CD4-positive, alpha-beta T cell treated with Interleukin-12 subunit alpha and Interleukin-12 subunit beta, for 1 hour (primary cell): ENCODE measurements around the gene SLC13A1.
"Not testable (repeated sequence)": the region's sequence is repeated elsewhere in the genome, so short reads cannot be mapped to it uniquely, and the experiment has no call there.

Experiments
- DNase-seq: peaks from one replicate; pipeline ENCODE4 v3.0.0-alpha.2; 2020

SLC13A1 gene

DNA sequence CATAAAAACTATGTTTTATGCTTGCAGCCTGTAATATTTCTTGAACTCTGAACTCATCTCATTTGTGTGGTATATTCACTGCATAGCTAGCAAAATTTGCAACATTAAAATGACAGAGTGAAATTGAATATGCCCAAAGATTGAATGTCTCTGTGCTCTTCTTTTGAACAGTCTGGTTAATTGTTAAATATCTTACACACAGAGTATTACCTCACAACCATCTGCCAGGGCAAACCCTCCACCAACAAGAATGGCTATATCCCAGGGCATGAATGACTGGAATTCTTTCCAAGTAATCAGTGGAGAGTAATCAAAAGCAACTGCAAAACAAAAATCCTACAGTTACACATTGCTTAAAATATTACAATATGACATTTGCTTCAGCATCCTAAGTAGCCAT, 76.9 kb downstream of the SLC13A1 start:
- DNase-seq = no peak

DNA sequence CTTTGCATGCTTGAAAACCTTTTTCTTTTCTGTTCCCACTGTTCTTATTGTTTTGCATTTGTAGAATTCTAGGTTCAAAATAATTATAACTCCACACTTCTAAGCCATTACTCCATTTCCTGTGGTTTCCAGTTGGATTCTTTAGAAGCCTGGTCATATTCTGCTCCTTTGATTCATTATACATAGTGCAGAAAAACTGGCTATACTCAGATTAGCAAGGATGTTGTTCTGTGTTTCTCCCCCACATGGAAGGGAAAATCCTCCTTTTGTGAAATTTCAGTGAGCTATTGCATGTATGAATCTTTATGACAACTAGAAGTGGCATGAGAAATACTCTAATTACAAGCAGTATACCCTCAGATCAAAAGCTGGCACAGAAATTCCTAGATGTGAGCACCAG, 79.5 kb downstream of the SLC13A1 start:
- no peak for DNase-seq

DNA sequence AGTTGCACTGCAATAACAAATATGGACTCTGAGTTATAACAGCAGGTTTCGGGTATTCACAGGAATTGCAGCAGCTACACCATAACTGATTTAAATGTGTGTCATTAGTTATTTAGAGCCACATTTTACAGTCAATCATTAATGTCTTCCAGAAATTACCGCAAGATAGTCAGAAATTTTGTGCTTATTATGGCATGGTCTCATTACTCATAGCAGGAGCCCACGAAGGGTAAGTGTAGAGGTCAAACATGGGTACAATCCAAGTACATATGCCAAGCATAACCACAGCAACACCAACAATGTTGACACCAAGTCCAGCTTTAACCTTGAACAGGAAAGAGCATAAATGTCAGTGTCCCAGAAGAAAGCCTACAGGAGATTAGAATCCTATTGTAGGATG, 84.4 kb downstream of the SLC13A1 start:
- DNase-seq = no peak

DNA sequence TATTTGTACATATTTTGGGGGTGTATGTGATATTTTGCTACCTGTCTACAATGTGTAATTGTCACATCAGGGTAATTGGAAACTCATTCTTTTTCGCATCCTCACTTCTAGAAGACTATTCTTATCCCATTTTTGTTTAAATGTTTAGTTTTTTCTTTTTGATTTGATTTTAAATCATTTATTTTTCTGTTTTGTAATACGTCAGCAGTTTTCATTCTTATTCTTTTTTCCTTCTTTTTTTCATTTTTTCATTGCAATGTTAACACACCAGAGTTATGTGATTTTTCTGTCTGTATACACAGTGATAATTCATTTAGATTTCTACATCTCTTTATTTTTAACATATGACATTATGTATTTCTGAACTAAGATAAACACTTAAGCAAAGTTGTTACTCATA, 85.5 kb downstream of the SLC13A1 start:
- no peak for DNase-seq

DNA sequence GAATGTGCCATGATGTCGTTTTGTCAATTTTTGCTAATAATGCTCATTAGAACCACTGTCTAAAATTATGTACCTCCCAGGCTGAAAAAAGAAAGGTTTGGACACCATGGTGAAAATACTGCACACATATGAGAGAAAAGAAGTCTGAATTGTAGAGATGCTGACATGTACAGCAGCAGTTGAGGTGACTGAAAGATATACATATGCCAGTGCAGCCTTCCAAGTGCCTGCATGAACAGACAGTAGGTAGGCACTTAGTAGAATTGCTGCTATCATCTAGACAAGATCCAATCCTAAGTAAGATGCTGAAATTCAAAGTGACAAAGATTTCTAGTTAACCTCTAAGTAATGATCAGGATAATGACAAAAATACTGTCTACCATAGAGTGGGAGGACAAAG, 86.9 kb downstream of the SLC13A1 start:
- DNase-seq = no peak

DNA sequence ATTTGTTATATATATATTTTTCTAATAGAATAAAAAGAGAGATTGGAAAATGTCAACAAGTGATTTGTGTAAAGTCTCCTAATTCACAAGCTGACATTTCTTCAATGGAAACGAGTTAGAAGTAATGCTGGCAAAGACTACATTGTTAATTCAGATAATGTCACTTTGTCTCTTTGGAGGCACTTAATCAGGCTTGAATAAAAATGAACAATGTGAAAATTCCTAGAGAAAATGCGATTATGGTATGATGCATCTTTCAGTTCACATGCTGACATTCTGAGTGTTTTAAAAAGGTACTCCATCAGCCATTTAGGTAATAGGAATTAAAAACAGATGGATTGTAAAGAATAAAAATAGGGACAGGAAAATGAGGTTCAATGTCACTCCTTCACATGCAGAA, 100.1 kb downstream of the SLC13A1 start:
- DNase-seq = no peak

DNA sequence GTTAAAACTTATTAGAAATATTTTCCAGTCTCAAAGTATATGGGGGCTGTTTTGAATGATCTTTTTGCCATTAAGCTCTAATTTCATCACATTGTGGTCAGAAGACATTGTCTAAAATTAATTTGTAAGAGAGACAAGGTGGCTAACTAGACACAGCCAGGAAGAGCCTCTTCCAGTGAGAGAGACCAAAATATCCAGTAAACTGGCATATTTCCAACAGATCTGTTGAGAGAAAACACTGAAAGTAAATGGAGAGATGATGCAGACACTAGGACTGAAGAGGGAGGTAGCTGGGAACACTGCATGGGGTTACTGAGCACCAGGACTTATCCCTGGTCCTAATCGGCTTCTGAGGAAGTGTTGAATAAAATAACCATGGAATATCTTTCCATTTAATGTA, 102.8 kb downstream of the SLC13A1 start:
- no peak for DNase-seq

DNA sequence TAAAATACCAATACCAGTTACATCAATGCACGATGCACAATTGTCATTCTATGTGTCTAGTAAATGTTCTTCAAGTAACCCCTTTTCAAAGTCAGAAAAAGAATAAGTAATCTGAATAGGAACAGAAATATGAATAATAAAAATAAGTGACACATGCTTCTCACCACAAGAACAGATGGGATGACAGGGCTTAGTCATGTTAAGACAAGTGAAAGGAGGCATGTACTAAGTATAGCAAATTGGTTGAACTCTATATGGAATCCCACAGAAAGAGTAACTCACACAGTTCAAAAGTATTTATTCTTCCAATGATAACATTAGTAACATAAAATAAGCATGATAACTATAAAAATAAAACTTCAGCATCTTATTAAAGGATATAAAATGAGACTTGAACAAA, 103.3 kb downstream of the SLC13A1 start:
- DNase-seq = no peak

DNA sequence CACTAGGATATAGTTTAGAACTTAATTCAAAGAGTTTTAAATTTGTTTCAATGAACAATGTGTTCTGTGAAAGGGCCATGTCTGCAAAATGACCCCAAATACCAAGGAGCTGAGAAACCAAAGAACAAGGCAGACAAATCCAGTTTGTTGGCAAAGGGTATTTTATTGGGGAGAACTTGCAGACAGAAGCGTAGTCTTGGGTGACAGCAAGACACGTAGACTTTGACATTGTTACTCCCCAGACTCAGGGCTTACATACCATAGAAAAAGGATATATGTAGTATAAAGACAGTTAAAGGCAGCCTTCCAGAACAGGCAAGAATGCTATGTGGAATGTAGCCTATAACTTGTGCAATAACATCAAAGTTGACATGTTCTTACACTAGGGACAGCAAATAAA, 109.3 kb downstream of the SLC13A1 start:
- no peak for DNase-seq

DNA sequence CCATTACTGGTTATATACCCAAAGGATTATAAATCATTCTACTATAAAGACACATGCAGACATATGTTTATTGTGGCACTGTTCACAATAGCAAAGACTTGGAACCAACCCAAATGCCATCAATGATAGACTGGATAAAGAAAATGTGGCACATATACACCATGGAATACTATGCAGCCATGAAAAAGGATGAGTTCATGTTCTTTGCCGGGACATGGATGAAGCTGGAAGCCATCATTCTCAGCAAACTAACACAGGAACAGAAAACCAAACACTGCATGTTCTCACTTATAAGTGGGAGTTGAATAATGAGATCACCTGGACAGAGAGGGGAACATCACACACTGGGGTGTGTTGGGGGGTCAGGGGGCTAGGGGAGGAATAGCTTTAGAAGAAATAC, 112.9 kb downstream of the SLC13A1 start:
- DNase-seq = not testable (repeated sequence)

DNA sequence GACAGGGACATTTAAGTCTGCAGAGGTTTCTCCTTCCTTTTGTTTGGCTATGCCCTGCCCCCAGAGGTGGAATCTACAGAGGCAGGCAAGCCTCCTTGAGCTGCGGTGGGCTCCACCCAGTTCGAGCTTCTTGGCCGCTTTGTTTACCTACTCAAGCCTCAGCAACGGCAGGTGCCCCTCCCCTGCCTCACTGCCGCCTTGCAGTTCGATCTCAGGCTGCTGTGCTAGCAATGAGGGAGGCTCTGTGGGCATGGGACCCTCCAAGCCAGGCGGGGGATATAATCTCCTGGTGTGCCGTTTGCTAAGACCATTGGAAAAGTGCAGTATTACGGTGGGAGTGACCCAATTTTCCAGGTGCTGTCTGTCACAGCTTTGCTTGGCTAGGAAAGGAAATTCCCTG, 114.9 kb downstream of the SLC13A1 start:
- not testable (repeated sequence) for DNase-seq

DNA sequence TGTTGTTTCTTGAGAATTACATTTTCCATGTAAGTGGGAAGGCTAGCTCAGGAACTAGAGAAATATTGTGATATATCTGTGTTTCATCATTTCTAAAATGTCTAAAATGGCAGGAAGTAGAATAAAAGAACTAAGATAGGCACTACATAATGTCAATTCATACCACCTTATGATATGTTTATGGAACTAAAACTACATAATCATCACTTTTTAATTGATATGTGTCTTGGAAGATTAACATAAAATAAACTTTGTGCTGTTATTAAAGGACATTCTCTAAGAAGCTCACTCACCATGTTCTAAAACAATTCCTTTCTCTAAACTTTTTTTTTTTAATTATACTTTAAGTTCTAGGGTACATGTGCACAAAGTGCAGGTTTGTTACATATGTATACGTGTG, 120.7 kb downstream of the SLC13A1 start:
- no peak for DNase-seq

DNA sequence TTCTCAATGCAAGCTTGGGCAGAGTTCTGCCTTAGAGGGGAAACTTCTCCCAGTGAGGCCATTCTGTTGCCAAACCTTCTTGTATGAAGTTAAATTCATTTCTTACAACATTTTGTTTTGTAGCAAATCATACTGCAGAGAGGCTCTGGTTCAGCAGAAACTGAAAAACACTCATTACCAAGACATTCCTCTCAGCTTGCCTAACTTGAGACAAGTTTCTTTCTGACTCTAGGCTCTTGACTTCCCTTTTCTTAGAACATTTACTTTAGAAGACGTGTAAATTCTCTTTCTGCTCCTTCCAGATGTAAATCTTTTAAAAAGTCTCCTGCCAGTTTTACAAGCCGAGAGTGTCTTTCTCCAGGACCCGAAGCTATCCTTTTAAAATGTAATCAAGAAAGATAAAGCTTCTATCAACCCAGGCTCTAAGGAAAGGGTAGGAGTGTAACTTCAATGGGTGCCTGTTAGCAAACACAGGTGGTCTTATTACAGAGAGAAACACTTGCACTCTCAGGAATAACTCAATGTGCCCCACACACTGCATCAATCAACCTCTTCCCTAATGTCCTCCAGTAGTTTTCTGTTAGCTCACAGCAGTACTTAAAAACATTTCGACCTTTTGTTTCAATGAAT, 123.8 kb downstream of the SLC13A1 start:
- DNase-seq = no peak

DNA sequence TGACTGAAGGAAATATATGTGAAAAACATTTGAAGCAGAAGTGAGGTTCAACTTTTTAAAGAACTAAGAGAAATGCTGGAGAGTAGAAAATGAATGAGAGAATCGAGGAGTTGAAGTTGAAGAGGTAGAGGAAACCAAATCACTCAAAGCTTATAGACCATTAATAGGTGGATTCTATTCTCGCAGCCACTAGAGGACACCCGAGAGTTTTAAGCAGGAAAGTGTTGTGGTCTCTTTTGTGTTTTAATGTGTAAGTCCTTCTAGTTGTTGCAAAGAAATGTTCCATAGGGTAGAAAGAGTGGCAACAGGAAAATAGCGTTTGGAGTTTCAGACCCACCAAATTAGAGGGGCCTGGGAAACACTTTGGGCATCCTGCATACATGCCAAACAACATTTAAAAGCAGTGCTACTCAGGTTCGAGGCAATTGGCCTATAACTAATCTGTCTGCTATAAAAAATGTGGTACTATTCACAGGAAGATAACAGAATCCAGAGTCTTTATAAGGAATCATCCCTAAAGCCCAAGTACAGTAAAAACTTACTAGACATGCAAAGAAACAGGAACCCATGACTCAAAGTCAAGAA, 129.0 kb downstream of the SLC13A1 start:
- DNase-seq = no peak

DNA sequence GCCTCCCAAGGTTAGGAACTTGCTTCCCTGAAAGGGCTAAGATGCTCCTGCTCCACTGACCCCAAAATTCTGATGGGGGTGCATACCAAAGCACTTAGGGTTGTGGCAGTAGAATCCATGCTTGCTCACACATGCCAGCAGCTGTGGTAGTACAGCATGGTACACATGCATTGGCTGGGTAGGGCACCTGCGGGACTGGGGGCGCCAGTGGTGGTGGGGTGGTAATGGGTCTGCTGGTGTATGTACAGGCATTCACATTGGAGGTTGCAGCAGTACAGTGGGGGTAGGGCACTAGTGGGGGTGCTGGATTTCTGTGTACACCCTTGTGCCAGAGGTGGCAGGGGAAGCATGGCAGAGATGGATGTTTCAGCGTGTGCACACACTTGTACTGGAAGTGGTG, 132.0 kb downstream of the SLC13A1 start:
- DNase-seq = no peak
